Hematopoietic multipotent progenitor cell treated with erythropoietin and hydrocortisone succinate and interleukin-3 and kit ligand, for 6 days (in vitro differentiated cells): ENCODE results near the gene NPAS1.

ENCODE experiments used
- DNase-seq: peaks from one replicate; pipeline ENCODE4 v3.0.0-alpha.2; 2015

Gene NPAS1

DNA sequence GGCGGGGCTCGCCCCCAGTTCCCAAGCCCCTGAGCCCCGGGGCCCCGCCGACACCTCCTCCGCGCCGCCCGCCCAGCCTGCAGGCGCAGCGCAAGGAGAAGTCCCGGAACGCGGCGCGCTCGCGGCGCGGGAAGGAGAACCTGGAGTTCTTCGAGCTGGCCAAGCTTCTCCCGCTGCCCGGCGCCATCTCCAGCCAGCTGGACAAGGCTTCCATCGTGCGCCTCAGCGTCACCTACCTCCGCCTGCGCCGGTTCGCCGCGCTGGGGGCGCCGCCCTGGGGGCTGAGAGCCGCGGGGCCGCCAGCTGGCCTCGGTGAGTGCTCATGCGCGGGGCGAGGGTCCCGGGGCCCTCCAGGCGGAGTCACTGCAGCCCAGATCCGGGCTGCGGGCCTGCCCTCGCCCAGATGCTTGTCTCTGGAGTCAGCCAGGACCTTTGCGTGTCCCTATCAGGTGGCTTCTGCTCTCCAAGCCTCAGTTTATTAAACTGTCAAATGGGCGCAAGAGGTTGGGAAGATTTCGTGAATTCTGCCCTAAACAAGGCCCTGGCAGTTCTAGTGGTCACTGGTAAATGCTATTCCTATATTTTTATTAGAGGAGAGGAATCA lies 2.0 kb downstream of the NPAS1 start:
- no peak for DNase-seq

DNA sequence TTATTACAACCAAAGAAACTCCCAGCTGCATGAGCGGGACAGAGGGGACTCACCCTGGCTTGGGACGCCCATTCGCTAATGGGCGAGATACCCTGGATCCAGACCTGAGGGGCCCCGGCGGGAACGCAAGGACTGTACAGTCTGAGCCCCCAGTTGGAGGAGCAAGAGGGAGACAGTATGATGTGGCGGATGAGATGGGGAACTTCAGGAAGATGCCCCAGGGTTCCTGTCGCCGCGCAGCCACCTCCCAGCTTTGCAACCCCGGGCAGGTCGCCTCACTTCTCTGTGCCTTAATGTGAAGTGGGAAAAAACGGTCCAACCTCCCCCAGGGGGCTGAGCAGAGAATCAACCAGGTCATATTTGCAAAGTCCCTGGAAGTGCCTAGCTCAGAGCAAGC lies 2.5 kb downstream of the NPAS1 start:
- no peak for DNase-seq

DNA sequence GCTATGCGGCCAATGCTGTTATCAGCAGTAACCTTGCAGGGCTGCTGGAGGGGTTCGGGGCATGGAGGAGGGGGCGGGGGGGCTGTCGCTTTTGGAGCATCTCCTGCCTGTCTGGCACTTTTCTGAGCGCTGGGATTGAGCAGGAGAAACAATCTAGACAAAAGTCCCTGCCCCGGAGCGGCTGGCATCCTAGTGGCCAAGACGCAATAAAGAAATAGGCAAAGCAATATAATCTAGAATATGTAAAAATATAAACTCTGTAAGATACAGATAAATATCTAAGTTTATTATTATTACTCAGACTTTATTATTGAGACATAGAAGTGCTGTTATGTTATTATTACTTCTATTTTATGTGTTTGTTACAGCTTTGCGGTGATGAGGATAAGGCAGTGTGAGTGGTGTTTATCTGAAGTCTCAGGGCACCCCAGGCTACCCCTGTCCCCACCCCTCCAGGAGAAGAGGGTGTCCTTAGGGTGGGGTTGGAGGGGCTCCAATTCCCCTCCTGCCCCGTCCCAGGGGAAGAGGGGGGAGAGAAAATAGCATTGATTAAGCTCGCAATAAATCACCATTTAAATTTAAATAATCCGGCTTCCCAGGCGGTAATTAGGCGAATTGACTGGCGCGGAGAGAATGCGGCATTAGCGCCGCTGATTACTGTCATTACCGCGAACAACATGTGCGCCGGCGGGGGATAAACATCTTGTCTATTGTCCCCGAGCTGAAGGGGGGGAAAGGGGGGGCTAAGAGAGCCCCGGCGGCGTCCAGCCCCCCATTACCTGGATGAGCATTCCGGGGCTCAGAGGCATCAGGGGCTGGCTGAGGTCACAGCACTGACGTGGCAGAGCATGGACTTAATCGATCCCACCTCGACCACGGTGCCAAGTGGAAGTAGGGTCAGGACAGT lies 3.2 kb downstream of the NPAS1 start:
- no peak for DNase-seq

DNA sequence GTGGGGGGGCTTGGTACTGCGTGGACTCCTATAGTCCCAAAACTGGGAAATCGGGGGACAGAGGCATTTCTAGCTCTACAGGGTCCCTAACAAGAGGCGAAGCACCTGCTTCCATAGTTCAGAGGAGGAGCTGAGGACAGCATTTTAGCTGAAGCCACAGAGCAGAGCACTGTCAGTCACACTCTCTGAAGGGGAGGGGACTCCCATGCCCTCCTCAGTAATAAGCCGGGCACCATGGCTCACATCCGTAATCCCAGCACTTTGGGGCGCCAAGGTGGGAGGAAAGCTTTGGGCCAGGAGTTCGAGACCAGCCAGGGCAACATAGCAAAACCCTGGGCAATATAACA lies 3.8 kb downstream of the NPAS1 start:
- DNase-seq = no peak

DNA sequence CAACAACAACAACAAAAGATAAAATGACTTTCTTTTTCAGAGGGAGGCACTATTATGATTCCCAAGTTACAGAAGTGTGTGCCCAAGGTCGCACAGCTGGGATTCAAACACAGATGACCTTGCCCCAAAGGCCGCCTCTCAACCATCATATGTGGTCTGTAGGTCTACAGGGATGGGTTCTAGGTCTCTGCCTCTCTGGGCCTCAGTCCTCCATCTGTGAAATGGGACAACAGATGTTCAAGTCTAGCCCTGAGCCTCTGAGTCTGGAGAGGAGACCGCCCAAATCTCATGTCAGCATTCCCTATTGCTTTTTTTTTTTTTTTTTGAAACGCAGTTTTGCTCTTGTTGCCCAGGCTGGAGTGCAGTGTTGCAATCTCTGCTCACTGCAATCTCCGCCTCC lies 4.9 kb downstream of the NPAS1 start:
- DNase-seq = no peak

DNA sequence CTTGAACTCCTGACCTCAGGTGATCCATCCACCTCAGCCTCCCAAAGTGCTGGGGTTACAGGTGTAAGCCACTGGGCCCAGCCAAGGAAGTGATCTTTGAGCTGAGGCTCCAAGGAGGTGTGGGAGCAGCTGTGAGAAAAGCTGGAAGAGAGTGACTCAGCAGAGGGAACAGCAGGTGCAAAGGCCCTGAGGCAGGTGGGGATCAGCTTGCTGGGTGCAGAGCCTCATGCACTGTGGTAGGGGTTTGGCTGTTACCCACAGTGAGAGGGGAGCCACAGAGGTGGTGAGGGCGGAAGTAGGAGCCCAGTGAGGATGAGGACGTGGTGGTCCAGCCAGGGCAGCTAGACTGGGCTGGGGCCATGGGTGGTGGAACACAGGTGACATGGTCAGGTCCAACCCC lies 6.5 kb downstream of the NPAS1 start:
- DNase-seq = no peak

DNA sequence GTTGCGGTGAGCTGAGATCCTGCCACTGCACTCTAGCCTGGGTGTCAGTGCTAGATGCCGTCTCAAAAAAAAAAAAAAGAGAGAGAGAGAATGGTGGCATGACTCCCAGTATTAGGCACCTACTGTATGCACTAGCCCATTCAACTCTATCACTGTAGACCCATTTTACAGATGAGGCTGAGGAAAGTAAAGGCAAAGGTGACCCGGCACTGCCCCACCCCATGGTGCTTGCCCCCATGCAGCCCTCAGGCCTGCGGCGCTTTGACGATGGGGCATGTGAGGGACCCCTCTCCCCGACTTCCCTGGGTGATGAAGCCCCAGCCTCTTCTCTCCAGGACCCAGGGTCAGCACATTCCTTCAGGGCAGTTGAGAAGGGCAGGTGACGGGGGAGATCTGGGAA lies 7.3 kb downstream of the NPAS1 start:
- no peak for DNase-seq

- DNase-seq = no peak
These were observed 8.0 kb downstream of the NPAS1 start for GRCh38 chr19:47027586-47028088.

DNA sequence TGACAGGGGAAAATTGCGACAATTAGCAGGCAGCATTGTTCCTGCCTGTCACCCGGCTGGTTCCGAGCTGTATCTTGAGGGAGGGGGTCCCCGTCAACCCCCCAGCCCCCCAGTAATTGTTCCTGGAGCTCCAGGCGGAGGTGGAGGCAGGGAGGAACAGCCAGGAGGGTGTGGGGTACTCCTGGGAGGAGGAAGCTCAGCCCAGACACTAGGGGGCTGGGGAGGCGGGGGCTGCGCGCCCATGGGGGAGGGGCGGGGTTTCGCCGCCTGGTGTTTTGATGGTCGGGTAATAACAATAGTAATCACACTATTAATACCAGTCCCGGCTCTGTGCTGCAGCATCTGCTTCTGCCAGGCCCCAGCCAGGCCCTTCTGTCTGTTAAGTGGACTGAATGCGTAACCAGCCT lies 8.6 kb downstream of the NPAS1 start:
- DNase-seq = no peak

- peak; percentile 57 for DNase-seq
These were observed 12.7 kb downstream of the NPAS1 start for GRCh38 chr19:47032171-47032811.

DNA sequence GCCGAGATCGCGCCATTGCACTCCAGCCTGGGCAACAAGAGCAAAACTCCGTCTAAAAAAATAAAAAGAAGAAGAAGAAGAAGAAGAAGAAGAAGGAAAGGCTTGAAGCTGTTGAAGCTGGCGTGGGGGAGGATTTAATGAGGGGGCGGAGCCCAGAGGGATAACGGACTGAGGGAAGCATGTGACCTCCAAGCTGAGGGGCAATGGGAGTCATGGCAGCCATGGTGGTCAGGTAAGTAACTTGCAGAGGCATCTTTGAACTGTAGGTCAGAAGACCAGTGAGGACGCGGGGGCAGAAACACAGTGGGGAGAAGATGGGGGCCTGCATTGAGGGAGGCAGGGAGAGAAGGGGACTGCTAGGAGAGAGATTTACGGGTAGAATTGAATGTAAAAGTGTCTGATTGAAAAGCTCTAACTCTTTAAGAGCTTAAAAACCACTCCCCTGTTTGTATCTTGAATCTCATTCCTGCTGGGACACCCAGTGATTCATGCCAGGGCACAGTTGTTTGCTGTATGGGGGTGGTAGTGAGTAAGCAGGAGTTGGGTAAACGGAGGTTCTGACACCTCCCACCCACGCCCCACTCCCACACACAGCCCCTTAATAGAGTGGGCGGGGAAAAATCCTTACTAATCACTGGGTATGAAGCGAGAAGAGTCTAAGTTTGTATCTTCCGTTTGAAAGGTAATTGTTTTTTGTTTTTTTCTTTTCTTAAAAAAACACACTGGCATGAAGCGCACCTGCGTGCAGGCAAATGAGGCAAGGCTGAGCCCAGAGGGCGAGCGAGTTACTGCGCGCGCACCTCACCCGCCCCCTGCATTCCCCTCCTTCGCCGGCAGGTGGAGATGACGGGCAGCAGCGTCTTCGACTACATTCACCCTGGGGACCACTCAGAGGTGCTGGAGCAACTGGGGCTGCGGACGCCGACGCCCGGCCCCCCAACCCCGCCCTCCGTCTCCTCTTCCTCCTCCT lies 15.8 kb downstream of the NPAS1 start:
- DNase-seq = peak; percentile 88

- DNase-seq = peak; percentile 56
These were observed 16.5 kb downstream of the NPAS1 start for GRCh38 chr19:47036097-47036651.

DNA sequence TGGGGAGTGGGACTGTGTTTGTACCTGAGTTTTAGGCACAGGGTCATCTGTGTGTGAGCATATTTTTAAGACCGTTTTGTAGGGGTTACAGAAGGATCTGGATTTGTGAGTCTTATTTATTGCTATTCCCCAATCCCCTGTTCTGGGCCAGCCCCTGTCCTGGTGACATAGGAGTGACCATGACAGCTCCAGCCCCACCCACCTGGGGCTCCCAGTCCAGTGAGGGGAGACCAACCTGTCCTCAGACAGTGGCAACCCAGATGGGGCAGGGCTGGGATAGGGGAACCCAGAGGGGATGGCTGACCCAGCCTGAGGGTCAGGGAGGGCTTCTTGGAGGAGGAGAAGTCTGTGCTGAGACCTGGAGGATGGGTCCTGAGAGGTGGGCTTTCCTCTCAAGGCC lies 18.1 kb downstream of the NPAS1 start:
- no peak for DNase-seq

DNA sequence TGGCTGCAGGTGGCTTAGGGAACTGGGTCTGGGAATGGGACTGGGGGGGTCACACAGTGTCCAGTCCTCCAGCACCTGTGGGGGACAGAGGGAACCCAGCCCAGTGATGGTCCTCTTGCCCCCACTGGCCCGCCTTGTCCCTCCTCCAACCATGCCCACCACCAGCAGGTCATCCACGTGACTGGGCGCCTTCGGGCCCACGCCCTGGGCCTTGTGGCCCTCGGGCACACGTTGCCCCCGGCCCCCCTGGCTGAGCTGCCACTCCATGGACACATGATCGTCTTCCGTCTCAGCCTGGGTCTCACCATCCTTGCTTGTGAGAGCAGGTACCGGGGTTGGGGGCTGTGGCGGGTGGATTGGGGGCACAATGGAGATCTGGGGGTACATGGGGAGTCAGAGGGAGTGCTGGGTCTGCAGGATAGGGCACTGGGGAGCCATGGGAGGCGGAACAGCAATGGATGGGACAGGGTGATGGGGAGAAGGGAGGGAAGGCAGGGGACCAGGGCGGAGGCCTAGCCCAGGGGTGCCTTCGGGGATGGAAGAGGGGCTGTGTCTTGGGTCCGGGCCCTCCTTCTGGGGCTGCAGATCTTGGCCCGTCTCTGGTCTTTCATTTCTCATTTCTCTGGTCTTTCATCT lies 19.7 kb downstream of the NPAS1 start:
- no peak for DNase-seq

DNA sequence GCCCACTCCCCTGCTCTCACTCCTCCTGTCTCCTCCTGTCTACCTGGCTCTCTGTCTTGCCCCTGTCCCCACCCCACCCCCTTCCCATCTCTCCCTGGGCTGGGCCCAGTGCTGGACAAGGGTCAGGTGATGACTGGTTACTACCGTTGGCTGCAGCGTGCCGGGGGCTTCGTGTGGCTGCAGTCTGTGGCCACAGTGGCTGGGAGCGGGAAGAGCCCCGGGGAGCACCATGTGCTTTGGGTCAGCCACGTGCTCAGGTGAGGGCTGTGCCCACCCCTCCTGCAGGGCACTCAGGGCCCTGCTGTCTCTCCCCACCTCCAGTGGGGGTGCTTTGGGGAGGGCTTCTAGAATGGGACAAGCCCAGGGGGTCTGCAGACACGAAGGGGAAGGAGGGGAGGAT lies 21.2 kb downstream of the NPAS1 start:
- DNase-seq = no peak

- DNase-seq = no peak
These were observed 25.6 kb downstream of the NPAS1 start for GRCh38 chr19:47044946-47045866.

DNA sequence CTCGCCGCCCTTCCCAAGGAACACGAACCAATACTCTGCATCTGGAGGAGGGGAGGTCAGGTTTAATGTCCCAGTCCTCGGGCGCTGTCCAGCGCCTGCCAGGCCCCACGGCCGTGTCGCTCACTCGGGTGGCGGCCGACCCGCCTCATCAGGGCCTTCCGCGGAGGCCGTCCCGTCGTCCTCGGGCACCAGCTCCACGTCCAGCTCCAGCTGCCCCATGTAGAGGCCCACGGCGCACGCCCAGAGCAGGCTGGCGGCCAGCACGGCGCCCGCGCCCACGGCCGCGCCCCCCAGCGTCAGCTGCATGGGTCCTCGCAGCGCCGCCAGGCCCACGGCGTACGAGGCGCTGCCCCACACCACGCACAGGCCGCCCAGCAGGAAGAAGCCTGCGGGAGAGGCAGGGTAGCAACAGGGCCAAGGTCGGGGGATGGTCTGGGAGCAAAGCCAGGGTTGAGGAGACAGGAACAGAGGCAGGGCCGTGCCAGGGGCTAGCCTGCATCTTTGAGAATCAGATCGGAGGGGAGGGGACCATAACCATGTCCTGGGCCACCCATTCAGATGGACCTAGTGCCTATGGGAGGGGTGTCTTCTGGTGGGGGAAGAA lies 26.3 kb downstream of the NPAS1 start:
- no peak for DNase-seq

- DNase-seq = no peak
These were observed 27.7 kb downstream of the NPAS1 start for GRCh38 chr19:47047272-47047762.

DNA sequence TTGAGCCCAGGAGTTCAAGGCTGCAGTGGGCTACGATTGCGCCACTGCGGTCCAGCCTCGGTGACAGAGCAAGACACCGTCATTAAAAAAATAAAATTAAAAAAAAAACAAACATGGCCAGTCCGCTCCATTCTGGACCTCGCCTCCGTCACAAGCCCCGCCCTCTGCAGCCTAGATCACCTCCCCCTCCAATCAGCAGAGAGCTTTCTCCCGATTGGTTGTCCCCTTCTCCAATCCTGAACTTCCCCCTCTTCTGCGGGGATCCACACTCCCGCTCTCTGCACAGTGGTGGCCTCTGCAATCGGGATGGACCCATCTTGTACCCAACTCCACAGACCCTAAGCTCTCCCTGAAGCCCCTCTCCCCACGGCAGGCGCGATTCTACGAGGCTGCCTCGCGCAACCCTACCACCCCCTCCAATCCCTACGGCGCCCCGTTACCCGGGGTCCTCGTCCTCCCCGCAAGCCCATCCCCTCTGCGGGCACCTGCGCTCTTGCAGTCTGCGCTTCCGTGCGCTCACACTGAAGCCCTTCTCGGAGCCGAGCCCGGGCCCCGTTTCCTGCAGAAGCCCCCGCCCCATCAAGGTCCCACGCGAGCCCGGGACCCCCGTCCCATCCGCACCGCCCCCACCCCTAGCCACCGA lies 28.2 kb downstream of the NPAS1 start:
- DNase-seq = peak; percentile 94

DNA sequence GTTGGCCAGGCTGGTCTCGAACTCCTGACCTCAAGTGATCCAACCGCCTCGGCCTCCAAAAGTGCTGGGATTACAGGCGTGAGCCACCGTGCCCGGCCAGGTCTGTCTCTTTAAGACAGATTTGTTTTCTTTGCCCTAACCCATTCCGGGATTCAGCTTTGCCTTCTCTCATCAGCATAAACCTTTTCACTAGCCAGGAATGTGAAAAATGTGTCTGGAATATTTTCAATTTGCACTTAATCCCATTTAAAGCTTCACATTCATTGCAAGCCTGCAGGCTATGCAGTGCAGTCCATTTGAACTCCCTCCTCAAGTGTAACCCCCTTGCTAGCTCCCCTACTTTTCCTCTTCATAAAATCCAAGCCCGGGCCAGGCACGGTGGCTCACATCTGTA lies 29.7 kb downstream of the NPAS1 start:
- DNase-seq = no peak
